PC-9 (cell line): Measurements from ENCODE around the gene ARHGAP24. TPM values are rescaled to one million over a fixed set of nuclear protein-coding genes. Genes with fewer than 3 reads are reported as not detected.

Experiments used
- BruUV-seq: library from RNA; stranded (reverse); fragments of 400-500 nt; replicated peaks from 2 replicates; lab custom pipeline; 2021; lab: Mats Ljungman, UMichigan
- CTCF ChIA-PET: fragments of 300-600 bp; sonication (Branson Sonifier 250); formaldehyde crosslinking; loops from one replicate; lab custom pipeline; 2022; ENCODE audit warnings: antibody characterized with exemption; lab: Charles Lee
- POLR2A ChIA-PET: fragments of 300-600 bp; sonication (Branson Sonifier 250); formaldehyde crosslinking; loops from one replicate; lab custom pipeline; 2022; ENCODE audit warnings: antibody characterized with exemption; ENCODE audit not compliant: unreplicated experiment; lab: Charles Lee
- DNase-seq, 2 experiments: peaks; one replicate each; pipeline versions ENCODE4 v3.0.0 to v3.0.0-alpha.2; 2015 to 2022; ENCODE audit warnings: mixed read lengths in 1 of 2
- H2AFZ ChIP-seq: fragments of 200-600 bp; sonication (generic); 2 replicates; pipeline ENCODE4 v1.8.1; 2017; ENCODE audit warnings: antibody characterized with exemption
- H3F3A ChIP-seq: fragments of 200-600 bp; sonication (generic); 2 replicates; pipeline ENCODE4 v1.8.1; 2017; ENCODE audit warnings: antibody characterized with exemption, mild to moderate bottlenecking, low read depth; ENCODE audit not compliant: insufficient read depth
- H3K27ac ChIP-seq: fragments of 200-600 bp; sonication (generic); 2 replicates; pipeline ENCODE4 v1.6.1; 2016; ENCODE audit warnings: mixed run types
- H3K27me3 ChIP-seq: fragments of 200-600 bp; sonication (generic); 2 replicates; pipeline ENCODE4 v1.6.1; 2016; ENCODE audit warnings: low read depth, mixed run types; ENCODE audit not compliant: insufficient read depth
- H3K36me3 ChIP-seq: fragments of 200-600 bp; sonication (generic); 2 replicates; pipeline ENCODE4 v1.6.1; 2016; ENCODE audit warnings: low read depth, mixed run types
- H3K4me1 ChIP-seq: fragments of 200-600 bp; sonication (generic); replicated peaks from 2 replicates; pipeline ENCODE4 v1.6.1; 2016; ENCODE audit warnings: mixed run types; ENCODE audit not compliant: insufficient read depth
- H3K4me2 ChIP-seq: fragments of 200-600 bp; sonication (generic); 2 replicates; pipeline ENCODE4 v1.6.1; 2017; ENCODE audit warnings: mixed run types
- H3K4me3 ChIP-seq: fragments of 200-600 bp; sonication (generic); 2 replicates; pipeline ENCODE4 v1.6.1; 2016; ENCODE audit warnings: mixed run types
- H3K79me2 ChIP-seq: fragments of 200-600 bp; sonication (generic); 2 replicates; pipeline ENCODE4 v1.6.1; 2017; ENCODE audit warnings: low read depth, mixed run types
- H3K9me2 ChIP-seq: fragments of 200-600 bp; sonication (generic); 2 replicates; pipeline ENCODE4 v1.8.1; 2017; ENCODE audit warnings: mild to moderate bottlenecking; ENCODE audit not compliant: insufficient read depth
- H3K9me3 ChIP-seq: fragments of 200-600 bp; sonication (generic); 2 replicates; pipeline ENCODE4 v1.8.1; 2016; ENCODE audit warnings: low read depth; ENCODE audit not compliant: insufficient read depth
- H4K20me1 ChIP-seq: fragments of 200-600 bp; sonication (generic); 2 replicates; pipeline ENCODE4 v1.8.1; 2017; ENCODE audit not compliant: insufficient read depth
- CTCF ChIP-seq: fragments of 200-600 bp; sonication (generic); conservative IDR thresholded peaks from 2 replicates; pipeline ENCODE4 v1.6.1; 2017; ENCODE audit warnings: mixed run types, antibody characterized with exemption, mild to moderate bottlenecking, moderate library complexity
- EZH2 ChIP-seq: fragments of 200-600 bp; sonication (generic); IDR thresholded peaks from 2 replicates; pipeline ENCODE4 v1.8.0; 2017; ENCODE audit warnings: antibody characterized with exemption, low read depth
- intact Hi-C: fragments of 100-400 bp; cut with micrococcal nuclease; formaldehyde crosslinking; loops from one replicate; pipeline ENCODE4 v1.10.0; 2022; ENCODE audit not compliant: unreplicated experiment
- total RNA-seq: library from RNA; stranded (reverse); gene quantifications from 2 replicates; pipeline ENCODE4 v1.2.3, GENCODE V29; 2021

The ARHGAP24 gene
- total RNA-seq, 1 experiment from 2014 or later, result 2.2 TPM

GRCh38 chr4:85886665-85887064 is 411.7 kb downstream of the ARHGAP24 start:
- Histone ChIP-seq H3K79me2 (no peaks in the 10 kb centered on the region), H3K27ac (no peak overlapping the region), H3K9me3 (no peaks in the 10 kb centered on the region), H4K20me1 (no peaks in the 10 kb centered on the region), H3K9me2 (no peaks in the 10 kb centered on the region), H3F3A (no peaks in the 10 kb centered on the region), H3K4me1 (no peaks in the 10 kb centered on the region), H3K27me3 (no peaks in the 10 kb centered on the region), H2AFZ (no peak overlapping the region), H3K36me3 (no peaks in the 10 kb centered on the region), H3K4me3 (no peak overlapping the region), H3K4me2 (no peak overlapping the region)
- no TSS peak for BruUV-seq
- TF ChIP-seq EZH2, result no peak
- no peak for TF ChIP-seq CTCF
- CTCF ChIA-PET, result no interaction called here
- POLR2A ChIA-PET, result no interaction called here
- intact Hi-C loops, result no loop called here
- no peak for DNase-seq

DNA sequence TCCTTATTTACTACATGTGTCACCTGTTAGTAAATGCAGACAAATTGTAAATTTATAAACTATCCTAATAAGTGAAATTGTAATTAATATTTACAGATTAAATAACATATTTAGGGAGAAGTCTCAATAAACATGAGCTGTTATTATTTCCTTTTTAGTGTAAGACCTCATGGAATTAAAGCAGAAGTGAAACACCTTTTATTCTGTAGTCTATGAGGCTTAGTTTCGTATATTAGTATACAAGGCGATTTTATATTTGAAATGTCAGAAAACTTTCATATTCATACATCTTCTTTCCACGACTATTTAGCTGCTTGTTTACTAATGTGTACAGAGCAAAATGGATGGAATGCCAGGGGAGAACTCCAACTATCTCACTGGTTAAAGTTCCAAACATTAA is 414.4 kb downstream of the ARHGAP24 start:
- TF ChIP-seq CTCF (no peak), EZH2 (no peak)
- no peaks in the 10 kb centered on the region for H3K79me2 ChIP-seq

GRCh38 chr4:85895755-85896154 is 420.8 kb downstream of the ARHGAP24 start:
- Histone ChIP-seq H3K36me3 (no peaks in the 10 kb centered on the region), H3K27ac (no peak overlapping the region), H4K20me1 (no peaks in the 10 kb centered on the region), H3K9me2 (no peaks in the 10 kb centered on the region), H2AFZ (no peak overlapping the region), H3K27me3 (no peaks in the 10 kb centered on the region), H3K4me1 (no peaks in the 10 kb centered on the region), H3K4me2 (no peak overlapping the region), H3K79me2 (no peaks in the 10 kb centered on the region), H3K4me3 (no peak overlapping the region), H3K9me3 (no peaks in the 10 kb centered on the region), H3F3A (no peaks in the 10 kb centered on the region)
- BruUV-seq, result no TSS peak
- POLR2A ChIA-PET, result no interaction called here
- DNase-seq, result no peak
- TF ChIP-seq CTCF (no peak), EZH2 (no peak)
- intact Hi-C loops, result no loop called here
- CTCF ChIA-PET, result no interaction called here

More for the DNA sequence above, 414.4 kb downstream of the ARHGAP24 start:
- Histone ChIP-seq H3K4me2 (no peak overlapping the region), H3K27me3 (no peaks in the 10 kb centered on the region), H3K4me1 (no peaks in the 10 kb centered on the region), H3F3A (no peaks in the 10 kb centered on the region), H3K27ac (no peak overlapping the region), H4K20me1 (no peaks in the 10 kb centered on the region), H3K9me3 (no peaks in the 10 kb centered on the region), H3K9me2 (no peaks in the 10 kb centered on the region), H3K36me3 (no peaks in the 10 kb centered on the region), H3K4me3 (no peak overlapping the region), H2AFZ (no peak overlapping the region)
- no TSS peak for BruUV-seq
- POLR2A ChIA-PET, result no interaction called here
- no peak for DNase-seq
- intact Hi-C loops, result no loop called here
- CTCF ChIA-PET, result no interaction called here
